A204.1 (cell line): ENCODE results near the gene YTHDF2.
"Not testable (repeated sequence)": the region's sequence is repeated elsewhere in the genome, so short reads cannot be mapped to it uniquely, and the experiment has no call there.

Experiments
- FAIRE-seq: peaks from 2 replicates; lab custom pipeline; 2012; peaks lifted over from hg19 to GRCh38; lab: Jason Lieb, UNC

Gene YTHDF2

DNA sequence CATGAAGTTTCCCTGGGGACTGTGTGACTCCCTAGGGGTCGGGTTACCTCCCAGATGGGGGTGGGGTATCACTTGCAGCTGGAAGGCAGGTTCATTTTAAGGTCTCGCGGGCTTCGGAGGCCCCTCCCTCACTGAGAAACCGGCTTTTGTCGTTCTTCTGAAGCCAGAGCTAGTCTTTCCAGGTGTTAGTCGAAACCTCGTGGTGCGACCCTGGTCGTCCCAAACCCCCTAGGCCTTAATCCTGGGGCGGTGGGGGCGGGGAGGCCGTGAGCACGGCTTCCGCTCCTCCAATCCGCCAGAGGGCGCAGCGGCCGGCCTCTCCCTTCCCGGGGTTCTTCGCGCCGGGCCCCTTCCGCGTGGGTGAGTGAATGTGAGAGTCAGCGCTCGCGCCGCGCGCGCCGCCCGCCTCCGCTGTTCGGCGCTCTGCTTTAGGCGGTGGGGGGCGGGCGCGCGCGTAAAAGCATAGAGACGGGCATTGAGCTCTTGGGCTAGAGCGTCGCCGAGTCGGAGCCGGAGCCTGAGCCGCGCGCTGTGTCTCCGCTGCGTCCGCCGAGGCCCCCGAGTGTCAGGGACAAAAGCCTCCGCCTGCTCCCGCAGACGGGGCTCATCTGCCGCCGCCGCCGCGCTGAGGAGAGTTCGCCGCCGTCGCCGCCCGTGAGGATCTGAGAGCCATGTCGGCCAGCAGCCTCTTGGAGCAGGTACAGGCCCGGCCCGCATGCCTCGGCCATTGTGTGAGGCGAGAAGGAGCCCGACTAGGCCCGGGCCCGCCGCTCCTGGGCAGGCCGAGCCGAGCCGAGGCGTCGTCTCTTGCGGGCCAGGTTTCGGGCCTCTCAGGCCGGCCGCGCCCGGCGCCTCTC lies at the start of gene YTHDF2:
Gene YTHDF2 (plus strand): TSS at position 491 of the 857 bp plus-strand sequence. CDS start 181 bp downstream, at position 672.
- FAIRE-seq, result no peak

DNA sequence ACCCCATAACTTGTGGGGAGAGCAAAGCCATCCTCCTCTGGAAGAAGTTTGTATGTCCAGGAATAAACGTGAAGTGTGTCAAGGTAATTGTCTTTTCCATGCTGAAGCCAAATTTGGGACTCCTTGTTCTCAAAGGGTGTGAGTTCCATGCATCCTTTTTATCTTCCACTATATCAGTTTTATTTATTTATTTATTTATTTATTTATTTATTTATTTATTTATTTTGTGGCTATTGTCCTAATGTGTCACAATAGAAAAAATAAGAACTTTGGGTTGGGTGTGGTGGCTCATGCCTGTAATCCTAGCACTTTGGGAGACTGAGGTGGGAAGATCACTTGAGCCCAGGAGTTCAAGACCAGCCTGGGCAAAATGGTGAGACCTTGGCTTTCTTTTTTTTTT lies 45.1 kb upstream of the YTHDF2 start:
- not testable (repeated sequence) for FAIRE-seq

DNA sequence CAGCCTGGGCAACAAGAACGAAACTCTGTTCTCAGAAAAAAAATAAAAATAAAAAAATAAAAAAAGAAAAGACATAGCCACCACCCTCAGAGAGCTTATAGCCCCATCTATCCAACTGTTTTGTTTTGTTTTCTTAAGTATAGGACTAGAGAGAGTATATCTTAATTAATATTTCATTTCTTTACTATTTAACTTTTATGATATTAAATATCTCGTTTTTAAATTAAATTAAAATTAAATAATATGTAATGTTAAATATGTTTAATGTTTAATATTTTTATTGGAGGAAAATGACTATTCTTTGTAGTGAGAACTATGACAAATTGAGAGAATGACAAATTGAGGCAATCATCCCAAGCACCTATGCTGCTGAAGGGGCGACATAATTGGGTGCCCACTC lies 33.1 kb upstream of the YTHDF2 start:
- FAIRE-seq, result peak; percentile 29

DNA sequence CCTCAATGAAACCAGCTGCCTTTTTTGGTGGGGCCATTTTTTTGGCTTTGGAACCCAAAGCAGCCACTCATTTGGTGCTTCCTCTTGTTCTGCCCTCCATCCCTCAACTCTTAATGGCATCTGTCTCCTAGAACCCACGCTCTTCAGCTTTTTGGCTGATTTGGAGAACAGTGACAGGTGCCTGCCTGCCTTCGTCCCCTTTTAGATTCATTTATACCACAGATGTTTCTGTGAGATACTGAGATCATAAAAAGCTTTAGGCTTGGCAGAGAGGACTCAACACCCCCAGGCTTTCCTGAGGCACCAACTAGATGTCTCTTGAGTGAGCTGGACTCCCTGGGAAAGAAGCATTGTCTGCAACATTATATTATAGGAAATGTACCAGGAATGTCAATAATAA lies 20.4 kb upstream of the YTHDF2 start:
- no peak for FAIRE-seq

DNA sequence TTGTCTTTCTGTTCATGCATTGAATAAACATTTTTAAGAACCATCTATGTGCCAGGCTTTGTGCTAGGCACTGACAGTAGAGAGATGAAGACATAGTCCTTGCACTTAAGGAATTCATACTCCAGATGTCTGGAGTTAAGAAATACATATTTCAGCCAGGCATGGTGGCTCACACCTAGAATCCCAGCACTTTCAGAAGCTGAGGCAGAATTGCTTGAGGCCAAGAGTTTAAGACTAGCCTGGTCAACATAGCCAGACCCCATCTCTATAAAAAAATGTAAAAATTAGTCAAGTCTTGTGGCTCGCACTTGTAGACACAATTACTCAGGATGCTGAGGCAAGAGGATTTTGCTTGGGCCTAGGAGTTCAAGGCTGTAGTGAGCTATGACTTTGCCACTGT lies 18.6 kb upstream of the YTHDF2 start:
- FAIRE-seq, result no peak

DNA sequence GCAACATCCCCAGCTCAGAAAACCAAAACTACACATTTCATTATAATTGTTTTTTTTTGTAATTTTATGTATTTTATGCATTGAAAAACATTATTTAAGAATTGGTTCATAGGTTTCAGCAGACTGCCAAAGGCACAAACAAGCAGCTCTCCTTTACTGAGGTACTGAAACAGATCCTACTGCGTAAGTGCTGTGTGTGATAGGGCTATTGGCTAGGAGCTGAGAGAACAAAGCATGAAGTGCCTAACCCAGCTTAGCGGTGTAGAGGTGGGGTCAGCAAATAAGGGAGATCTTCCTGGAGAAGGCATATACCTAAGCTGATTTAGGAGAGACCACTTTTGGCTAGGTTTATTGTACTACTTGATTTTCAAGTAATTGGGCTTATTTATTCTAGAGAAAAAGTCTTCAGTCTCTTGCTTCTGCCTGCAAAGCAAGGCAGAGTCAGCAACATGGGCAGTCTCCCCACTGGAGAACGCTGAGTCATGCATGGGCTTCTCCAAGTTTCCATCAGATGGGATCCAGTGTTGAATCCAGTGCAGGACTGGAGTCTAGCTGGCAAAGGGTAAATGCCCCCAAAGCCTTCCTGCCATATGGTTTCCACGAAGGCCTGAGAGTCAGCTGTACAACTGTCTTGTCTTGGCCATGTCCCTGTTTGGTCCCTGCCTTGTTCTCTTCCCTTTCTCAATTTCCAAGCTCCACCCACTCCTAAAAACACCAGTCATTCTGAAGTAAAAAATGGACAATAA lies 18.0 kb upstream of the YTHDF2 start:
- no peak for FAIRE-seq

DNA sequence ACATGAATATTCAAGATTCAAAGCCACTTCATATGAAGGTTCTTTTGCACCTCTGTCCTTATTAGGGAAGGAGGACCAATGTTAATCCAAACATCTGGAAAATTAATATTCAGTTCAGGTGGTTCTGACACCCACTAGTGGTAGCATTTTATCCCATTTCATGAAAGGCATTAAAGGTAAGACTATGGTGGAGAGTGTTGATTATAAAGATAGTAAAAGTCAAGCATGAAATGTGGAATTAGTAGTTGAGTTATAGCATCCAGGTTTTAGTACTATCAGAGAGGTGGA lies 17.5 kb upstream of the YTHDF2 start:
- FAIRE-seq, result no peak

DNA sequence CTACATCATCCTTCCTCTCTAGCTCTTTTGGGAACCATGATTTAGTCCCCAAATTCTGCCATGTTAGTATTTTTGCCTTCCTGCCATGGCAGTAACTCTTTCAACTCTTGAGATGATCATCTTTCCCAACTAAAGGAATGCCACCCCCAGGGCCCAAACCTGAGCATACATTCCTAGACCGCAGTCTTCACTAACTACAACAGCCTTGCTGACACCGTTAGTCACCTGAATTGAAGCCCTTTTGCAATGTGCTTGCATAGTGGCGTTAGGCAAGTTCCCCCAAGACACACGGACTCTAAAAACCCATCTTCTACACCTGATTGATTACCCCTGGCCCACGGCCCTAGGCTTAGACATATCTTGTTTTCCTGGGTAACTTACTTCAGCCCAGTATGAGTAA lies 16.4 kb upstream of the YTHDF2 start:
- FAIRE-seq, result no peak

DNA sequence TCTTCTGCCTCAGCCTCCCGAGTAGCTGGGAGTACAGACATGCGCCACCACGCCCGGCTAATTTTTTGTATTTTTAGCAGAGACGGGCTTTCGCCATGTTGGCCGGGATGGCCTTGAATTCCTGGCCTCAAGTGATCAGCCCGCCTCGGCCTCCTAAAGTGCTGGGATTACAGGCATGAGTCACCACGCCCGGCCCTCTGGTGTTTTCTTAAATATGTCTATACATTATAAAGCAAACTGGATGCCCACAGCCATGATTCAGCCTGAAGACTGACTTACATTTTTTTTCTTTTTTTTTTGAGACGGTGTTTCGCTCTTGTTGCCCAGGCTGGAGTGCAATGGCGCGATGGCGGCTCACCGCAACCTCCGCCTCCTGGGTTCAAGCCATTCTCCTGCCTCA lies 14.8 kb upstream of the YTHDF2 start:
- FAIRE-seq, result not testable (repeated sequence)

DNA sequence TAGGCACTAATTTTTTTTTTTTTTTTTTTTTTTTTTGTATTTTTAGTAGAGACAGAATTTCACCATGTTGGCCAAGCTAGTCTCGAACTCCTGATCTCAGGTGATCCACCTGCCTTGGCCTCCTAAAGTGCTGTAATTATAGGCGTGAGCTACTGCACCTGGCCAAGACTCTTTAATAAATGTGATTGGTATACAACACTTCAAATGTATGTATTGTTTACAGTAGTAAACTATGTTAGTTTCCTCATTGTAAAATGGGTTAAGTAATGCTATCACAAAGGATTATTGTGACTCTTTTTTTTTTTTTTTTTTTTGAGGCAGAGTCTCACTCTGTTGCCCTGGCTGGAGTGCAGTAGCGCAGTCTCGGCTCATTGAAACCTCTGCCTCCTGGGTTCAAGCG lies 11.4 kb upstream of the YTHDF2 start:
- not testable (repeated sequence) for FAIRE-seq

DNA sequence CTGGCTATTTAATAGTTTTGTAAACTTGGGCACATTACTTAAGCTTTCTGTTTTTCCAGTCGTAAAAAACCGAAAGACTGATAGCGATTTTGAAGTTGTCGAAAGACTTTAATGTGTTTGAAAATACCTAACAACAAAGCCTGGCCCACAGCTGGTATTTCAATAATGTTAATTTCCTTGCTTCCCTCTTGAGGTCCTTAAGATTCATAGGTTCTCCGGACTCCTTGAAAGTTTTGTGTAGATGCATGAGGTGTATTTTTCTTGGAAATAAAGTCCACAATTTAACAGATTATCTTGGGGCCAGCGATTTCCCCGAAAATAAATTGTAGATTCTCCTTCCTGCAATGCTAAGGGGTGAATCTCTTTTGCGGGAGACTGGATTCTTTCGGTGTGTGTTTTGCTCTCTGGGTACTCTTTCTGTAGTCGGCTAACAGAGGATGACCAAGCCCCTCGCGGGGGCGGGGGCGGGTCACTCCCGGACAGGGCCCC lies 735 bp upstream of the YTHDF2 start:
- no peak for FAIRE-seq

DNA sequence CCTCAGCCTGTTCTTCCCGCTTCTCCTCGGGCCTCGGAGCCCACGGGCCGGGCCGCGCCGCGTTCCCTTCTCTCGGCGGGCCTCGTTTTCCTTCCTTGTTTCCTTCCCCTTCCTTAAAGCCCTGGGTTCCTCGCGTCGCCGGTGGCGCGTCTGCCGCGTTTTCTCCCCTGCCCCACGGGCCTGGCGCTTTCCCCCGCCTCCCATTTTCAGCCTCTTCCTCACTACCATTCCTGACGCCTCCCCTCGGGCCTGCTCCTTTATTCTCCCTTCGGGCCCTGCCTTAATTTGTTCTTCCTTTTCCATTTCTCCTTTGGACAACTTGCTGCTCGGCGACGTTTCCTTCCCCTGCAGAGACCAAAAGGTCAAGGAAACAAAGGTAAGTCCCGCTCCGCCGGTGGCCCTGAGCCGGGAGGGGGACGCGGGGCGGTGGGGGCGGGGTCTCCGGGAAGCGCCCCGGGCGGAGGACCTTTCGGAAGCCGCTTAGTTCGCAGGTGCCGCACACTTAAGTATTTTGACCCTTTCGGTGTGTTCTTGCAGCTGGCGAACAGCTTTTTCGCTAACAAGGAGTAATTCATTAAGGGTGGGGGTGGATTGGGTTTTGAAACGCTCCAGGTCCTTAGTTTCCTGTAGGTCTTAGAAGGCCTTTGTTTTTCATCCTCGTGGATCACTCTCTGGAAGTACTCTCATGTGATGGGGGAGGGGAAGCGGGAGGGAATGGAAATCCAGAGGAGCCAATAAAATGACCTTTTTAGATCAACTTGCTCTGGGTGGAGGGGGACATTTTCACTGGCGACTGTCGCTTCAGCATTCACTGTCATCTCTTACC lies 780 bp downstream of the YTHDF2 start:
- no peak for FAIRE-seq

DNA sequence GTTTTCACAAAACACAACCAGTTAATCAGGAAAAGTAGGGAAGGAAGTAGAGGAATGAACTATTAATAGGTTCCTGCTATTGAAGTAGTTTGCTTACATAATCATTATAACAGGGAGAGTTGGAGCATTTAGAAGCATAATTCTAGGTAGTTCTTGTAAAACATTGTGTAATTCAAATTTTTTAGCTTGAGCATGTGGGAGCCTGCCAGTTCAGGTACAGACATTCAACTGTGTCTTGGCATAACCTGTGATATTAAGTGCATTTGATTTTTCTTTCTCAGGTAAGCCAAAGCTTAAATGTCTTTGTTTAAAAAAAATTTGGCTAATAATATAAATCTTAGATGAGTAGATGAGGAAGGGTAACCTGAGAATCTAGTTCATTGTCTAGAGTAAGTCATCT lies 3.4 kb downstream of the YTHDF2 start:
- no peak for FAIRE-seq

DNA sequence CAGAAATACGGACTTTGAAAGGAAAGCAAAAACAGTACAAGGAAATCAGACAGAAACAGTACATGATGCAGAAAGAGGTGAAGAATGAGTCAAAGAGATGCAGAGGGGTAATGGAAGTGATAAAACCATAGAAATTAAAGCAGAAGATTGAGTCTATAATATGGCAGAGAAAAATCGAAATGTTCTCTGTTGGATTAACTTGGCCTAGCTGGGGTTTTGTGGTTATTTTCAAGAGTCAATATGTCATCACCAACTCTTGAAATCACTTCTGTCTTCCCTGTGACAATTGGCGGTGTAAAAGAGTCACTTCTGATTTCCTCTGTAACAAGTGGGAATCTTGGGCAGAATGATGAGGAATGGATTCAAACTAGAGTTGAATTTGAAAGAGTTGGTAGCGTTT lies 7.4 kb downstream of the YTHDF2 start:
- FAIRE-seq, result no peak

DNA sequence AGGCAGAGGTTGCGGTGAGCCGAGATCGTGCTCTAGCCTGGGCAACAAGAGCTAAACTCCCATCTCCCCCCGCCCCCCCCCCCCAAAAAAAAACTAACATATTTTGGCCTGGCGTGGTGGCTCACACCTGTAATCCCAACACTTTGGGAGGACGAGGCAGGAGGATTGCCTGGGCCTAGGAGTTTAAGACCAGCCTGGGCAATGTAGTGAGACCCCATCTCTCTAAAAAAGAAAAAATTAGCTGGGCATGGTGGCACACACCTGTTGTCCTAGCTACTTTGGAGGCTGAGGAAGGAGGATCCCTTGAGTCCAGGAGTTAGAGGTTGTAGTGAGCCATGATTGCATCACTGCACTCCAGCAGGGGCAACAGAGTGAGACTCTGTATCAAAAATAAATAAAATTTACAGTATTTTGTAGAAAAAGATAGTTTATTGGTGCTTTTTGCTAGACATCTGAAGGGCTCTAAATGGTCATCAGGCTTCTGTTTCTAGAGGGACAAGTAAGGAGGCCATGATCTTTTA lies 9.0 kb downstream of the YTHDF2 start:
- FAIRE-seq, result no peak

DNA sequence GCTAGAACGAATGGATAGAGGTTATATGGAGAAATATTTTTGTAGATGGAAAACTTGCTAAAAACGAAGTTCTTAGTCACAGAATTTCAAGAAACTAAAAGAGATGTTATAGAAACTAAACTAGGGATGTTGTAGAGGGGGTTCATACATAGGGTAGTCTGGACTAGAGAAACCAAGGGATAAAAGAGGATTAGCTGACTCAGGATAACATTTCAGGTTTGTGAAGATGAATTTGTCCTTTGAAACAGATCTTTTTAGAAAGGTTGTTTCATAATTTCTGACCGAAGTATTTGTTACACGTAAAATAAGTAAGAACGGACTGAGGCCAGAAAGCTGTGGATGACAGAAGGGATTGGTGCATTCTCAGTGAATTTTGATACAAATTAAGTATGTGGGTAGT lies 13.6 kb downstream of the YTHDF2 start:
- no peak for FAIRE-seq

DNA sequence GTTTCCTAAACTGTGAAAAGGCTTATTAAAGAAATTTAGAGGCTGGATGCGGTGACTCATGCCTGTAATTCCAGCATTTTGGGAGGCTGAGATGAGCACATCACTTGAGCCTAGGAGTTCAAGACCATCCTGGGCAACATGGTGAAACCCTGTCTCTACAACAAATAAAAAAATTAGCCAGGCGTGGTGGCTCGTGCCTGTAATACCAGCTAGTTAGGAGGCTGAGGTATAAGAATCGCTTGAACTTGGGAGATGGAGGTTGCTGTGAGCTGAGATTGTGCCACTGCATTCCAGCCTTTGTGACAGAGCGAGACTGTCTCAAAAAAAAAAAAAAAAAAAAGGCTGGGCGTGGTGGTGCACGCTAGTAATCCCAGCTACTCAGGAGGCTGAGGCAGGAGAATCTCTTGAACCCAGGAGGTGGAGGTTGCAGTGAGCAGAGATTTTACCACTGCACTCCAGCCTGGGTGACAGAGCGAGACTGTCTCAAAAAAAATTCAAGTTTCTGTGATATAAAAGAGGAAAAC lies 14.1 kb downstream of the YTHDF2 start:
- FAIRE-seq, result not testable (repeated sequence)

DNA sequence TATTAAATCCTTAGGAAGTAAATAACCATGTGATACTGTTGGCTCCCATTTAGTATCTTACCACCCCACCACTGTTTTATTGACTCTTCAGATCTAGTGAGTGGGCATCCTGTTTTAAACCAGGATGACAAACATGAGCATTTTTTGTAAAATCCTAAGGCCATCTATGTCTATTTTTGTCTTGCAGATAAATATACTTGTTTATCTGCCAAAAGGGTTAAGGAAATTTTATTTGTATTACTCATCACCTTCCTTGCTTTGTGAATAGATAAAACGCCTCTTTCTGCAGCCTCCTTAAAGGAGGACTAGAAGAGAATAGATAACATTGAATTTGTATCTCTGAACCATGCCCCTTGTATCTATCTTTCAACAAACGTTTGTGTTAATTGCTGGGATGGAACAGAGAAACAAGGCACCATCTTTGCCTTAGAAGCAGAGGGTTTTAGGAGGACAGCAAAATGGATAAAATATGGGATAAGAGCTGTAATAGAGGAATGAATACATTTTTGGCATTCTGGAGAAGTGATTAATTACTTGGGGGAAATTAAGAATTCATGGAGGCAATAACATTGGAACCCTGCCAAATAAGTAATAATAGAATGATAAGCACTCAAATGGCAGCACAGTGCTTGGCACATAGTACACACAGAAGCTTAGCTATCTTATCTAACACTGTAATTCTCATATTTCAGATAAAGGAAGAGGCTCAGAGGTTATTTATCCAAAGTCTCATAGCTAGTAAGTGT lies 14.7 kb downstream of the YTHDF2 start:
- no peak for FAIRE-seq

DNA sequence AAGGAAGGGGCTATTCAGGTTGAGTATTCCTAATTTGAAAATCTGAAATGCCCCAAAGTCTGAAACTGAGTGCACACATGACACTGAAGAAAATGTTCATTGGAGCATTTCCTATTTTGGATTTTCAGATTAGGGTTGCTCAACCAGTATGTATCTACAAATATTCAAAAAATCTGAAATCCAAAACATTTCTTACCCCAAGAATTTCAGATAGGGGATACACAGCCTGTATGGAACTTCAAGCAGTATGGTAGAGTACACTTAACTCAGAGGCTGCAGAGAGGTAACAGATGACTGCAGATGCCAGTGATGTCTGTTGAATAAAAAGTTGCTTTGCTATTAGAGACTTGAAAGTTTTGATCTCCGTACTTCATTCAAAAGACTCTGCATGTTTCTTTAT lies 19.0 kb downstream of the YTHDF2 start:
- no peak for FAIRE-seq

DNA sequence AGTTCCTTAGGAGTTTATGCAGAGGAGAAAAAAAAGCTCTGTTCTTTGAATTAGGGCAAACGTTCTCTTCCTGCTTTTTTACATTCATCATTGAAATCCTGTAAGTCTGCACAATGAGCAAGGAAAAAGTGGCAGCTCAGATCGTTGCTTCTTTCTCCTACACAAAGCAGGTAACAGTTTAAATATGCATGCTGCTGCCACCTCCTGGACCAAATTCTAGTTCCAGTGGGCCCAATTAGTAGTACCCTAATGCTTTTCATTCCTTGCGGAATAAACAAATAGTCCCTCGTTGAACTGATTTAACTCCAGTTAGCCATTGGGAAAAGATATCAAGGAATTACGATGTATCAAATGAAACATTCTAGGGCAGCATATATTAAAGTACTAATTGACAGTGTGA lies 20.1 kb downstream of the YTHDF2 start:
- FAIRE-seq, result no peak

DNA sequence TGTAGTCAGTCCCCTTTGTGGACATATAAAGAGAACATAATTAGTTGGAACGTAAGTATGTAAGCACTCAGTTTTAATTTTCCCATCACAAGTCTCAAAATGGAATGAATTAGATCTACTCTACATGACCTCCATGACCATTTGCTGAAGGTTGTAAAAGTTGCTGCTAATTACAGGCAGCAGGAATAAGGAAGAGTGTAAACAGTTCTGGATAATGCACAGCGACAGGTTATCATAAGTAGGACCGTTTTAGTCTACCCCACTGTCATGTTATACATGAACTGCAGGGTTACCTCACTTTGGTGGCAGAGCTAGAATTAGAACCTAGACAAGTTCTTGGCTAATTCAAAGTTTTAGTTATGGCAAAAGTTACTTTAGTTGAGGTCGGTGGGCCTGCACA lies 21.7 kb downstream of the YTHDF2 start:
- FAIRE-seq, result no peak

DNA sequence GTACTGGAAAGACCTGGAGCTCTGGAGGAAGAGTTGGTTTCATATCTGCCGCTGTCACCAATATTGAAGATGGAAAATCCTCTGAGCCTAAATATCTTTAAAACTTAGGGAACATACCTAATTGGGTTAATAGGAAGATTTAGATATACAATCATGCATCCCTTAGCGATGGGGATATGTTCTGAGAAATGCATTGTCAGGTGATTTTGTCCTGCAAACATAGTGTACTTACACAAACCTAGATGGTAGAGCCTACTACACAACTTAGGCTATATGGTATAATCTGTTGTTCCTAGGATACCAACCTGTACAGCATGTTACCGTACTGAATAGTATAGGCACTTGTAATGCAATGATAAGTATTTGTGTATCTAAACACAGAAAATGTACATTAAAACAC lies 22.5 kb downstream of the YTHDF2 start:
- FAIRE-seq, result no peak
